Esophagus (tissue), 2 donors: ENCODE results near the gene LIN7A. TPM values are rescaled to one million over a fixed set of nuclear protein-coding genes. Genes with fewer than 3 reads are reported as not detected.

Experiments
- H3K27ac ChIP-seq, 2 donors: one replicate each; pipeline ENCODE4 v1.5.1; 2013; ENCODE audit warnings: low read depth in 2 of 2, mild to moderate bottlenecking in 2 of 2, inconsistent platforms in 1 of 2, low read length in 1 of 2, moderate library complexity in 1 of 2
- H3K27me3 ChIP-seq, 2 donors: one replicate each; pipeline ENCODE4 v1.6.1; 2013; ENCODE audit warnings: low read length in 2 of 2, control low read depth in 1 of 2, mild to moderate bottlenecking in 1 of 2; ENCODE audit not compliant: insufficient read depth in 2 of 2, control insufficient read depth in 1 of 2
- H3K36me3 ChIP-seq, 2 donors: one replicate each; pipeline ENCODE4 v1.6.1; 2013; ENCODE audit warnings: low read length in 1 of 2; ENCODE audit not compliant: control insufficient read depth in 2 of 2, insufficient read depth in 2 of 2
- H3K4me1 ChIP-seq, 2 donors: one replicate each; pipeline ENCODE4 v1.6.1; 2013; ENCODE audit warnings: low read length in 1 of 2; ENCODE audit not compliant: control insufficient read depth in 2 of 2, insufficient read depth in 2 of 2
- H3K4me3 ChIP-seq, 2 donors: one replicate each; pipeline ENCODE4 v1.5.1; 2013; ENCODE audit warnings: low read length in 2 of 2, mild to moderate bottlenecking in 2 of 2, low read depth in 1 of 2, moderate library complexity in 1 of 2
- H3K9me3 ChIP-seq, 2 donors: one replicate each; pipeline ENCODE4 v1.6.1; 2013; ENCODE audit warnings: mild to moderate bottlenecking in 2 of 2, low read depth in 1 of 2, low read length in 1 of 2, moderate library complexity in 1 of 2; ENCODE audit not compliant: control insufficient read depth in 2 of 2, insufficient read depth in 1 of 2
- WGBS, 2 donors: extraction: QIAGEN DNeasy Blood & Tissue Kit; methylation state at CpG; one replicate each; pipeline ENCODE4 v1.1.7; 2013; 5-methylcytosine and 5-hydroxymethylcytosine counted together
- polyA plus RNA-seq, 2 donors: library from polyadenylated mRNA; stranded (reverse); fragments of 200-250 nt; gene quantifications; one replicate each; pipeline ENCODE4 v1.2.3, GENCODE V29; 2013
- donor health status: healthy with polysubstance abuse.
- donor health status: Bipolar disorder and iron deficiency.

Gene LIN7A
- polyA plus RNA-seq, 2 donors = 0.15 to 0.16 TPM

GRCh38 chr12:80825506-80825905 lies 112.2 kb downstream of the LIN7A start:
- H3K27ac ChIP-seq = no peak overlapping the region
- H3K4me3 ChIP-seq = no peak overlapping the region
- WGBS, 2 donors = 73 to 75% methylated on average over 2 of the region's 2 CpGs
- H3K27me3 ChIP-seq = no peaks in the 10 kb centered on the region
- no peaks in the 10 kb centered on the region for H3K4me1 ChIP-seq
- no peaks in the 10 kb centered on the region for H3K9me3 ChIP-seq
- no peaks in the 10 kb centered on the region for H3K36me3 ChIP-seq

GRCh38 chr12:80823393-80823792 lies 114.3 kb downstream of the LIN7A start:
- Histone ChIP-seq H3K27ac (no peak overlapping the region), H3K4me1 (no peaks in the 10 kb centered on the region), H3K9me3 (no peaks in the 10 kb centered on the region), H3K4me3 (no peak overlapping the region), H3K27me3 (no peaks in the 10 kb centered on the region), H3K36me3 (no peaks in the 10 kb centered on the region)
- WGBS, 2 donors = 62 to 76% methylated on average over 3 of the region's 3 CpGs

DNA sequence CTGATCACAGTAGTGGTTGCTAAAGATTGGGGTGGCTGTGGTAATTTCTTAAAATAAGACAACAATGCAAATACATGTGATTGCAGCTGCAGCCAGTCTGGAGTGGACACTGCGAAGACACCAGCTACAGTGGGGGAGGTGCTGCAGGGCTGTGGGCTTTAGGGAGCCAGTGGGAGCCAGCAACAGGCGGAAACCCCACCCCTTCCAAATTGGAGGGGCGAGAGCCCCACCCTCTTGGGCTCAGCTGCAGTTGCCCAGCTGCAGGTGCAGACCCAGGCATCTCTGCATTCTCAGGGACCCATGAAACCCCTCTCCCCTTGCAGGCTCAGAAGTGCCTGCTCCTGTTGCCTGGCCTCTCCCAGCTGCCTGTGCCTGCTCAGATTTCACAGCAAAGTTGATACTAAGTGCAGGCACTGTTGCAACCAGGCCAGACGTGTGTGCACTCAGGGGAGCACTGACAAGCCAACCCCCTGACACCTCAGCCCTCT lies 116.2 kb downstream of the LIN7A start:
- Histone ChIP-seq H3K36me3 (no peaks in the 10 kb centered on the region), H3K27me3 (no peaks in the 10 kb centered on the region), H3K27ac (no peak overlapping the region), H3K4me1 (no peaks in the 10 kb centered on the region), H3K9me3 (no peaks in the 10 kb centered on the region), H3K4me3 (no peak overlapping the region)
- 68 to 70% methylated on average over 4 of the region's 4 CpGs for WGBS, 2 donors

- Histone ChIP-seq H3K36me3 (no peaks in the 10 kb centered on the region), H3K27me3 (no peaks in the 10 kb centered on the region), H3K4me3 (no peak overlapping the region), H3K27ac (no peak overlapping the region), H3K4me1 (no peaks in the 10 kb centered on the region), H3K9me3 (no peaks in the 10 kb centered on the region)
Observed at GRCh38 chr12:80818878-80819277, 118.9 kb downstream of the LIN7A start.

DNA sequence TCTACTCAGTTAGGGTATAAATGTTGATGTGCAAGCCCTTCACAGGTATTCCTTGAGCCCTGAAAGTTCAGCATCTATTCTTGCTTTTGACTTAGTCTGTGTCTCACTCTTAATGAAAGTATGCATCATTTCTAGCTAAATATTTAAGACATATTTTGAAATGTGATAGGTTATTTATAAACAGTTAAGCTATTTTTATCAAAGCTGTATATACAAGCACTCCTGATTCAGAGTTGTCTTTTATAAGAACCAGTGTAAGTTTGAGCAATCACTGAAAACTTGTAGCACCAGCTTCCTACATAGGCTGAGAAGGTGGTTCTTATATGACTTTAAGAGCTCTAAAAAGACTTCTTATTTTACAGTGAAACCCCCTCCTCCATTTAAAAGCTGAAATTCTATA lies 122.4 kb downstream of the LIN7A start:
- H3K4me3 ChIP-seq = no peak overlapping the region
- no peaks in the 10 kb centered on the region for H3K36me3 ChIP-seq
- H3K4me1 ChIP-seq = no peaks in the 10 kb centered on the region
- no peak overlapping the region for H3K27ac ChIP-seq
- H3K9me3 ChIP-seq = no peaks in the 10 kb centered on the region
- no peaks in the 10 kb centered on the region for H3K27me3 ChIP-seq

GRCh38 chr12:80814453-80814852 lies 123.3 kb downstream of the LIN7A start:
- no peaks in the 10 kb centered on the region for H3K27me3 ChIP-seq
- 77 to 82% methylated on average over 4 of the region's 4 CpGs for WGBS, 2 donors
- no peaks in the 10 kb centered on the region for H3K9me3 ChIP-seq
- no peak overlapping the region for H3K4me3 ChIP-seq
- no peak overlapping the region for H3K27ac ChIP-seq
- no peaks in the 10 kb centered on the region for H3K4me1 ChIP-seq
- H3K36me3 ChIP-seq = no peaks in the 10 kb centered on the region

- WGBS, 2 donors = 50 to 65% methylated on average over 2 of the region's 2 CpGs
- Histone ChIP-seq H3K9me3 (no peaks in the 10 kb centered on the region), H3K4me3 (no peak overlapping the region), H3K27ac (no peak overlapping the region), H3K36me3 (no peaks in the 10 kb centered on the region), H3K4me1 (no peaks in the 10 kb centered on the region), H3K27me3 (no peaks in the 10 kb centered on the region)
Observed at GRCh38 chr12:80813820-80814219, 123.9 kb downstream of the LIN7A start.

GRCh38 chr12:80811957-80812708 lies 125.6 kb downstream of the LIN7A start:
- no peaks in the 10 kb centered on the region for H3K4me1 ChIP-seq
- 82% methylated on average over 3 of the region's 3 CpGs for WGBS, 2 donors
- H3K9me3 ChIP-seq = no peaks in the 10 kb centered on the region
- H3K27me3 ChIP-seq = no peaks in the 10 kb centered on the region
- no peaks in the 10 kb centered on the region for H3K36me3 ChIP-seq
- H3K4me3 ChIP-seq = no peak overlapping the region
- H3K27ac ChIP-seq = no peak overlapping the region

DNA sequence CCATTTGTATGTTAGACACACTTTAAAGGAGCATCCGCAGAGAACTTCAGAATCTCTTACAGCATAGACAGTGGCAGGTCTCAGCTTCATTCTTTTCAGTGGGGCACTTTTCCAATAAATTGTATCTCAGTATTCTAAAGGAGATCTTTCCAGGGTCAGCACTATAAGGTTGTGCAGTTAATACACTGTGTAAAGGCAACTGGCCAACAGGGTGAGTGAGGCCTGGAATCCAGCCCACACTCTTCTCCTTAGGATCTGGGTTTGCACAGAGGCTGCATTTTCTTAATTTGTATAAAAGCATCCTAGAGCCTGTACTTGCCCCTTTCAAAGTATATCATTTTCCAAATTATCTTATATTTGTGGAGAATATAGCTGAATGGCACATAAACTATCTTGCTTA lies 126.9 kb downstream of the LIN7A start:
- Histone ChIP-seq H3K36me3 (no peaks in the 10 kb centered on the region), H3K27ac (no peak overlapping the region), H3K4me1 (no peaks in the 10 kb centered on the region), H3K9me3 (no peaks in the 10 kb centered on the region), H3K4me3 (no peak overlapping the region), H3K27me3 (no peaks in the 10 kb centered on the region)
- WGBS, 2 donors = 0 to 29% methylated on average over 1 of the region's 1 CpG

DNA sequence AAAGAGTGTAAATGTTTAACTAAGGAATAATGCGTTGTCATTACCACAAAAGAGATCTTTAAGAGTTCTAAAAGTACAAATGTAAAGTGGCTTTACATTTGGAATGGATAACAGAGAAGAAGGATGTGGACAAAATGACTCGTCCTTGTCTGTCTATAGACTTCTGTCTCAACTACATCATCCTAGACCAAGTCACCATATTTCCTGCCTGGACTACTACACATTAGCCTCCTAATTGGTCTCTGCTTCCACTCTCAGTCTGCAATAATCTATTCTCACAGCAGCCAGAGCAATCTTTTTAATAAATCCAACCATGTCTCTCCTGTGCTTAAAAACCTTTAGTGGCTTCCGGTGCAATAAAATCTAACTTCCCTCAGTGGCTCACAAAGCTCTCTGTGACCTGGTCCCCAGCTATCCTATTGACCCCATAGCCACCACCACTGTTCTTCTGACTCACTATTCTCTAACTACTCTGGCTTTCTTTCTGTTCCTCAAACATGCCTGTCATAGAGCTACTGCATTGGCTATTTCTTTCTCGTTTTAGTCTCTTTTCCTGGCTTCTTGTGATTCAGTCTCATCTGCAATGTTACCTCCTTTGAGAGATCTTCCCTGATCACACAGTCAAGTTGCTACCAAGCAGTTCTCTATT lies 130.0 kb downstream of the LIN7A start:
- Histone ChIP-seq H3K4me3 (no peak overlapping the region), H3K27ac (no peak overlapping the region), H3K9me3 (no peaks in the 10 kb centered on the region), H3K36me3 (no peaks in the 10 kb centered on the region), H3K4me1 (no peaks in the 10 kb centered on the region), H3K27me3 (no peaks in the 10 kb centered on the region)
- 85% methylated on average over 4 of the region's 4 CpGs for WGBS, 2 donors
